ENCODE measurements around the gene USP46.
A peak's percentile ranks its signal among the peaks of the same experiment; 100 is the strongest.

The USP46 gene

DNA sequence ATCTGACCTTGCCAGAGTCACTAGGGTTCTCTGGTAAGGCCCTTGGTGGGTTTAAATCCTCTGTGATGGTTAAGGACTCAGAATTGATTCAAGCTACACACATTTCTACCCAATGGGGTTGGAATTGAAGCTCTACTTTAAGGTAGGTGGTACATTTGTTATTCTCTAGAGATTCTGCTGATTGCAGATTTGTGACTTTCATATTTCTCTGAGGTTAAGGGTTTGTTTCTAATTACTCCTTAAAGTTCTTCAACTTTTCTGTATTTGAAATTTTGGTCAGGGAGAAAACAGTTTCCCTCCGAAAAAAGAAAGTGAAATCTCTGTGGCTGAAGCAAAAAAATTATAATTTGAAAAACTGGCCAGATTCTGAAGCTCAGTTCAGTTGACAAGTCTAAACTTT, 25.8 kb upstream of the USP46 start:
- Histone ChIP-seq H4K20me1 (no peaks in the 10 kb centered on the region), H3K9me3 (replicated peaks in 1 of 11) (no peaks in the 10 kb centered on the region), H3K4me1 (no peaks in the 10 kb centered on the region), H3K9ac (no peak overlapping the region), H3K4me3 (no peak overlapping the region), H3K36me3 (no peaks in the 10 kb centered on the region), H3K4me2 (no peak overlapping the region), H3K27ac (no peak overlapping the region), H3K27me3 (no peaks in the 10 kb centered on the region)
- no peak for TF ChIP-seq Cebpa-rat (IDR thresholded peaks at IDR 0.05)

DNA sequence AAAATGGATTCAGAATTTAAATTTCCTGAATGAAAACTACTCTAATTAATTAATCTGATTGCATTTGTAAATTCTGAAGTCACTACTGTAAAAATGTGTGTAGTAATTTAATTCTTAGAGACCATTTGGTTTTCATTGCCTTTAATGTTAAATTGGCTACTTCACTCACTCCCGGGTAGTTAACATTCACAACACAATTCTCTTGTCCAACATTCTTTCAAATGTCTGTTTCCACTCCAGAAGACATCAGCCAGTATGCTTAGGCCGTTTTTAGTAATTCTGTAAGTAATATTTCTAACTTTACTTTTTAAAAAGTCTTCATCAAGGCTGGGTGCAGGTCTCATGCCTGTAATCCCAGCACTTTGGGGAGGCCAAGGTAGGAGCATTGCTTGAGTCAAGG, 21.3 kb upstream of the USP46 start:
- no peaks in the 10 kb centered on the region for H4K20me1 ChIP-seq
- no peaks in the 10 kb centered on the region for H3K4me1 ChIP-seq
- TF ChIP-seq Cebpa-rat (IDR thresholded peaks at IDR 0.05): no peak
- no peaks in the 10 kb centered on the region for H3K27me3 ChIP-seq
- no peak overlapping the region for H3K9ac ChIP-seq
- H3K27ac ChIP-seq: no peak overlapping the region
- no peak overlapping the region for H3K4me2 ChIP-seq
- H3K4me3 ChIP-seq: no peak overlapping the region
- H3K9me3 ChIP-seq (replicated peaks in 1 of 11): no peaks in the 10 kb centered on the region
- H3K36me3 ChIP-seq: no peaks in the 10 kb centered on the region

DNA sequence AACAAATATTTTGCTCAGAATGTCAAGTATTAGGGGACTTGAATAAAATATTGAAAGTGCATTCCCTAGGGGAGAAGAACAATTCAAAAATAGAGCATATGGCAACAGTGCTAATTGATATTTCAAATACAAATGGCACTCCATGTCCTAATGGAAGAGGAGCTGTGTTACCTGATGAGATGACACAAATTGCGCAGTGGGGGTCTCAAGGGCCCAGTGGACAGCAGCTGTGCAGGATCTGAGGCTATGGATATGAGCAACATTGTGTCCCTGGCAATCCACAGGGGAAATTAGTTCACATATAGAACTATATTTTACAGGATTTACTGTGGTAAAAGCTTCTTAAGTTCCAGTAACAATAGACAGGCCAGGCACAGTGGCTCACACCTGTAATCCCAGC, 17.4 kb upstream of the USP46 start:
- H3K4me2 ChIP-seq: no peak overlapping the region
- no peaks in the 10 kb centered on the region for H4K20me1 ChIP-seq
- no peak overlapping the region for H3K9ac ChIP-seq
- no peak overlapping the region for H3K27ac ChIP-seq
- peaks cover 0 to 9% (median 6%) of the 10 kb centered on the region in 11 experiments; a peak in 7 of 22 replicates for H3K9me3 ChIP-seq (replicated peaks in 1 of 11)
- H3K4me3 ChIP-seq: no peak overlapping the region
- no peaks in the 10 kb centered on the region for H3K27me3 ChIP-seq
- no peak for TF ChIP-seq Cebpa-rat (IDR thresholded peaks at IDR 0.05)
- 0 out of 20 replicates have a peak, but pooled peaks cover 0 to 4% (median 0%) of the 10 kb centered on the region in 10 experiments for H3K4me1 ChIP-seq
- no peaks in the 10 kb centered on the region for H3K36me3 ChIP-seq

DNA sequence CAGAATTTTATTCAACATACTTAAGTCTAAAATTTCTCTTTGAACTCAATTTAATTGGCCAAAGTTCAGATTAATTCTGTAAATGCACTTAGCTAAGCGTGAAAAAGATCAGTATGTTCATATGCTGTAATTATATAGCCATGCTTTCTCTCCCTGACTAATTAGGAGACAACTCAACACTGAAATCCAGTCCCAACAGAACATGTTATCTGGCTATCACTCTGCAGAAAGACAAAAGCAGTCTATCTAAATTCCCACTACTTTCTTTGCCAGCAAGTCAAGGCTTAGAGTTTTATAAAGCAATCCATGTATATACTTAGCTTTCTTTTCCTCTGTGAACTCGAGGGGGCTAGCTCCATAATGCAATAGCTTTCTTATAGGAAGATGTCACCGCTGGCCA, 16.0 kb upstream of the USP46 start:
- no peak overlapping the region for H3K4me3 ChIP-seq
- peaks cover 0 to 9% (median 6%) of the 10 kb centered on the region in 11 experiments; a peak in 7 of 22 replicates for H3K9me3 ChIP-seq (replicated peaks in 1 of 11)
- no peaks in the 10 kb centered on the region for H3K36me3 ChIP-seq
- H3K27me3 ChIP-seq: no peaks in the 10 kb centered on the region
- H3K9ac ChIP-seq: no peak overlapping the region
- H3K4me2 ChIP-seq: no peak overlapping the region
- H3K27ac ChIP-seq: no peak overlapping the region
- no peak for TF ChIP-seq Cebpa-rat (IDR thresholded peaks at IDR 0.05)
- H3K4me1 ChIP-seq: 0 out of 20 replicates have a peak, but pooled peaks cover 0 to 4% (median 0%) of the 10 kb centered on the region in 10 experiments
- H4K20me1 ChIP-seq: no peaks in the 10 kb centered on the region

DNA sequence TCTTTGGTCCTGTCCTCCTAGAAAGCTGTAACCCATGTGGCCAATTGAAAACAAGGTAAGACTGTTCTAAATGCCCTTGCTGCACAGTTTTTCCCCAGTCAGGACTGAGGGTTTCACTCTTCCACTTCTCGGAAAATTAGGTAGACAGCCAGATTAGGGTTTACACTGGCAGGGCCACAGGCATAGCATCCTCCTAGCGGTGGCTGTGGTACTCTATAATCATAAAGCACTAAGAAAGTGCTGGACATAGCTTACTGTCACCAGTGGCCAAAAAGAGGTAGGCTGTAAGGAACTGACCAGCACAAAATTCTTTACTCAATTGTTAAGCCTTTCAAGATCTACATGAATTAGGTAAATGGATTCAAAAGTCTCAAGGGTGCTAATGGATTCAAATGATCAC, 11.6 kb upstream of the USP46 start:
- H4K20me1 ChIP-seq: no peaks in the 10 kb centered on the region
- H3K4me1 ChIP-seq: 0 out of 20 replicates have a peak, but pooled peaks cover 0 to 4% (median 0%) of the 10 kb centered on the region in 10 experiments
- H3K36me3 ChIP-seq: no peaks in the 10 kb centered on the region
- H3K9ac ChIP-seq: no peak overlapping the region
- H3K27ac ChIP-seq: no peak overlapping the region
- H3K4me2 ChIP-seq: no peak overlapping the region
- H3K9me3 ChIP-seq (replicated peaks in 1 of 11): peaks cover 0 to 9% (median 6%) of the 10 kb centered on the region in 11 experiments; a peak in 7 of 22 replicates
- TF ChIP-seq Cebpa-rat (IDR thresholded peaks at IDR 0.05): no peak
- H3K4me3 ChIP-seq: no peak overlapping the region
- H3K27me3 ChIP-seq: no peaks in the 10 kb centered on the region

DNA sequence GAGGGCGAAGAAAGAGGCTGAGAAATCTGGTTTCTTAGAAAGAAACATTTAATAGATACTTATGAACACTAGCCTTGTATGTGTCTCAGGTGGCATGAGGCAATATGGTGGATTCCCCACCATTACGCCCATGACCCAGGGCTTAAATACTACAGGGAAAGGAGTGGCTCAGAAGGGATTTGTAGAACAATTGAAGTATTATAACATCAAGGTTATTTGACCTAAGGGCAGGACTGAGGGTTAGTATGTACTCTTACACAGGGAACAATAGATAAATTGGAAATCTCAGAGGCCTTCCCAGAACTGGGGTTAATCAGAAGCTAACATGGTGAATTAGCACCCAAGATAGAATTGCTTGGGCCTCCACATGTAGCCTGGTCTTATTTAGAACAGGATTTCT, 11.0 kb upstream of the USP46 start:
- TF ChIP-seq Cebpa-rat (IDR thresholded peaks at IDR 0.05): no peak
- Histone ChIP-seq H3K4me3 (no peak overlapping the region), H3K9me3 (replicated peaks in 1 of 11) (peaks cover 0 to 9% (median 6%) of the 10 kb centered on the region in 11 experiments; a peak in 7 of 22 replicates)

DNA sequence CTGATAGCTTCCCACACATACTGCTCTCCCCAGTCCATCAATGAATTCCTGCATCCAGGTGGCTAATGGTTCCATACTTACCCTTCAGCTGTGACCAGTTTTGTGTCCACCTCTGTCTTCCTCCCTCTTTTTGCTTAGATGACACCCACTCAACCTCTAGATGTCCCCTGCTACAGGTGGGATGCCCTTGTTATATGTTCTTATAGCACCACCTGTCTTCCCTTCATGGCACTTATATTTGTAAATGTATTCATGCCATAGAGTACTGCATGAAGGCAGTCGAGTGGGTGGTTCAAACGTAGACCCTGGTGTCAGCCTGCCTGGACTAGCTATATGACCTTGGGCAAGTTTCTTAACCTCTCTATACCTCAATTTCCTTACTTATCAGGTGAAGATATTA, 6.5 kb upstream of the USP46 start:
- H3K9me3 ChIP-seq (replicated peaks in 1 of 11): peaks cover 5 to 26% (median 22%) of the 10 kb centered on the region in 11 experiments; a peak in 20 of 22 replicates
- no peak for TF ChIP-seq Cebpa-rat (IDR thresholded peaks at IDR 0.05)
- no peak overlapping the region for H3K4me3 ChIP-seq

More for the DNA sequence above, 11.0 kb upstream of the USP46 start:
- Histone ChIP-seq H3K27ac (no peak overlapping the region), H3K9ac (no peak overlapping the region), H3K27me3 (no peaks in the 10 kb centered on the region), H3K36me3 (no peaks in the 10 kb centered on the region), H3K4me2 (no peak overlapping the region), H4K20me1 (no peaks in the 10 kb centered on the region), H3K4me1 (0 out of 20 replicates have a peak, but pooled peaks cover 0 to 4% (median 0%) of the 10 kb centered on the region in 10 experiments)

DNA sequence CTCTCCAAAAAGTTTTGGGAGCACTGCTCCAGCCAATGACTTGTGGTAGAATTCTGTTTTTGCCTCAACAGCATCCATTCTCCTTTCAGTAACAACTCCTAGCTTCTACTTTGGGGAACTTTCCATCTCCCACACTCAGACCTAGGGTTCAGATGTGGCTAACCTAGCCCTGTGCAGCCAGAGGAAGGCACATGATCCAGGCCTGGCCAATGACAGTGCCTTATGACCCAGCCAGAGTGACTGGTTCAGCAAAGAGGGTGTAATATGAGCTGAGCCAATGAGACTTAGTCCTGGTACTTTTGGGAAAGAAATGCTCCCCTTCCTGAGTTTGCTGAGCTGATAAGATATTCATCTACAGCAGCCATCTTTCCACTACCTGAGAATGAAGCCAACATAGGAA, 5.4 kb upstream of the USP46 start:
- Histone ChIP-seq H3K4me1 (peaks cover 7 to 15% (median 10%) of the 10 kb centered on the region in 10 experiments; a peak in 18 of 20 replicates), H3K9ac (no peak overlapping the region), H3K27ac (no peak overlapping the region), H3K36me3 (peaks cover 0 to 23% (median 15%) of the 10 kb centered on the region in 11 experiments; a peak in 13 of 22 replicates), H3K4me2 (no peak overlapping the region), H3K27me3 (no peaks in the 10 kb centered on the region), H3K4me3 (no peak overlapping the region), H3K9me3 (replicated peaks in 1 of 11) (peaks cover 5 to 26% (median 22%) of the 10 kb centered on the region in 11 experiments; a peak in 20 of 22 replicates), H4K20me1 (no peaks in the 10 kb centered on the region)
- TF ChIP-seq Cebpa-rat (IDR thresholded peaks at IDR 0.05): no peak

More for the DNA sequence above, 6.5 kb upstream of the USP46 start:
- Histone ChIP-seq H3K4me2 (no peak overlapping the region), H3K27ac (no peak overlapping the region), H3K4me1 (peaks cover 2 to 10% (median 3%) of the 10 kb centered on the region in 10 experiments; a peak in 16 of 20 replicates), H3K9ac (no peak overlapping the region), H3K27me3 (no peaks in the 10 kb centered on the region), H4K20me1 (no peaks in the 10 kb centered on the region), H3K36me3 (peaks cover 0 to 23% (median 15%) of the 10 kb centered on the region in 11 experiments; a peak in 13 of 22 replicates)

DNA sequence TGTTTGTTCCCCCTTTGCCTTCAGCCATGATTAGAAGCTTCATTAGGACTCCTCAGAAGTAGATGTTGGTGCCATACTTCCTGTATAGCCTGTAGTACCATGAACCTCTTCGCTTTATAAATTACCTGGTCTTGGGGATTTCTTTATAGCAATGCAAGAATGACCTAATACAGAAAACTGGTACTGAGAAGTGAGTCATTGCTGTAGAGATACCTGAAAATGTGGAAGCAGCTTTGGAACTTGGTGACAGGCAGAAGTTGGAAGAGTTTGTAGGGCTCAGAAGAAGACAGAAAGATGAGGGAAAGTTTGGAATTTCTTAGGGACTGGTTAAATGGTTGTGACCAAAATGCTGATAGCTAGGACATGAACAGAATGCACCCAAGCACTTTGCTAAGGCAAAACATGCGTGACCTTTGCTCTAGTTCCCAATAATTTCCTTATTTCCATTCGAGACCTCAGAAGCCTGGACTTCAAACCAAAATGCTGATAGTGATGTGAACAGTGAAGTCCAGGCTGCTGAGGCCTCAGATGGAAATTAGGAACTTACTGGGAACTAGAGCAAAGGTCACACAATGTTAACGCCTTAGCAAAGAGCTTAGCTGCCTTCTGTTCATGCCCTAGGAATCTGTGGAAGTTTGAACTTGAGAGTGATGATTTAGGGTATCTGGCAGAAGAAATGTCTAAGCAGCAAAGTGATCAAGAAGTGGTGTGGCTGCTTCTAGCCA, 3.0 kb upstream of the USP46 start:
- no peak overlapping the region for H3K4me3 ChIP-seq
- H3K9ac ChIP-seq: no peak overlapping the region
- no peak for TF ChIP-seq Cebpa-rat (IDR thresholded peaks at IDR 0.05)
- 0 out of 22 replicates have a peak overlapping the region, but pooled peaks of 1 of the 11 experiments have one; percentile 3 for H3K4me2 ChIP-seq
- peaks cover 0 to 23% (median 15%) of the 10 kb centered on the region in 11 experiments; a peak in 13 of 22 replicates for H3K36me3 ChIP-seq
- no peak overlapping the region for H3K27ac ChIP-seq
- peaks cover 5 to 26% (median 22%) of the 10 kb centered on the region in 11 experiments; a peak in 20 of 22 replicates for H3K9me3 ChIP-seq (replicated peaks in 1 of 11)
- no peaks in the 10 kb centered on the region for H3K27me3 ChIP-seq
- peaks cover 0 to 11% (median 0%) of the 10 kb centered on the region in 11 experiments; a peak in 4 of 22 replicates for H4K20me1 ChIP-seq
- H3K4me1 ChIP-seq: peaks cover 21 to 26% (median 22%) of the 10 kb centered on the region in 10 experiments
